MCF 10A (cell line): ENCODE results near the gene AGAP9. TPM values are rescaled to one million over a fixed set of nuclear protein-coding genes. Genes with fewer than 3 reads are reported as not detected.
A peak's percentile ranks its signal among the peaks of the same experiment; 100 is the strongest.
"Not testable (repeated sequence)": the region's sequence is repeated elsewhere in the genome, so short reads cannot be mapped to it uniquely, and the experiment has no call there.

Experiments
- BruUV-seq: library from RNA; stranded (reverse); fragments of 400-500 nt; replicated peaks from 2 replicates; lab custom pipeline; 2021; lab: Mats Ljungman, UMichigan
- CTCF ChIA-PET: fragments of 300-600 bp; sonication (Branson Sonifier 250); formaldehyde crosslinking; extraction: SDS; loops from one replicate; lab custom pipeline; 2021; ENCODE audit warnings: antibody characterized with exemption, inconsistent platforms; lab: Yijun Ruan, JAX
- POLR2A ChIA-PET: fragments of 300-600, 350-650 bp; sonication (Branson Sonifier 250); formaldehyde crosslinking; extraction: SDS; loops from one replicate; lab custom pipeline; 2020; ENCODE audit warnings: antibody characterized with exemption, inconsistent platforms; lab: Yijun Ruan, JAX
- DNase-seq: peaks from one replicate; pipeline ENCODE4 v3.0.0-alpha.2; 2018; ENCODE audit not compliant: unreplicated experiment
- H3K27ac Mint-ChIP-seq: one replicate; pipeline ENCODE4 v1.8.0; 2022; ENCODE audit warnings: mild to moderate bottlenecking, low read depth, mixed read lengths; ENCODE audit not compliant: unreplicated experiment
- H3K27me3 Mint-ChIP-seq: one replicate; pipeline ENCODE4 v1.8.0; 2022; ENCODE audit warnings: mixed read lengths; ENCODE audit not compliant: insufficient read depth, unreplicated experiment
- H3K36me3 Mint-ChIP-seq: one replicate; pipeline ENCODE4 v1.8.0; 2022; ENCODE audit warnings: mild to moderate bottlenecking, moderate library complexity, mixed read lengths; ENCODE audit not compliant: insufficient read depth, unreplicated experiment
- H3K4me1 Mint-ChIP-seq: one replicate; pipeline ENCODE4 v1.8.0; 2022; ENCODE audit warnings: mixed read lengths; ENCODE audit not compliant: insufficient read depth, unreplicated experiment
- H3K4me3 Mint-ChIP-seq: one replicate; pipeline ENCODE4 v1.8.0; 2022; ENCODE audit warnings: mild to moderate bottlenecking, moderate library complexity, mixed read lengths; ENCODE audit not compliant: unreplicated experiment
- H3K9me3 Mint-ChIP-seq: one replicate; pipeline ENCODE4 v1.8.0; 2022; ENCODE audit warnings: mixed read lengths; ENCODE audit not compliant: unreplicated experiment
- intact Hi-C: fragments of 100-400 bp; cut with micrococcal nuclease; formaldehyde crosslinking; loops from 2 replicates; pipeline ENCODE4 v1.14.1; 2022
- total RNA-seq: library from RNA; stranded (reverse); gene quantifications from 2 replicates; pipeline ENCODE4 v1.2.3, GENCODE V29; 2022

Gene AGAP9
- total RNA-seq, 1 experiment from 2014 or later: 15.6 TPM

- BruUV-seq, H3K4me3 Mint-ChIP-seq, H3K27ac Mint-ChIP-seq, H3K36me3 Mint-ChIP-seq, CTCF ChIA-PET, H3K27me3 Mint-ChIP-seq, H3K9me3 Mint-ChIP-seq, intact Hi-C loops, DNase-seq, H3K4me1 Mint-ChIP-seq, POLR2A ChIA-PET: not testable (repeated sequence)
Observed at GRCh38 chr10:47559718-47560308, 36.4 kb upstream of the AGAP9 start.

- CTCF ChIA-PET: interaction anchor here (0.6 kb wide), 1 partner anchor 511 kb away, joined by 3 read pairs; no protein-coding TSS in a partner anchor
- H3K9me3 Mint-ChIP-seq, DNase-seq, H3K36me3 Mint-ChIP-seq, H3K27me3 Mint-ChIP-seq, POLR2A ChIA-PET, H3K4me3 Mint-ChIP-seq, H3K4me1 Mint-ChIP-seq, intact Hi-C loops, BruUV-seq: not testable (repeated sequence)
- peak overlapping the region; percentile 84 for H3K27ac Mint-ChIP-seq
Observed at GRCh38 chr10:47558109-47558508, 34.7 kb upstream of the AGAP9 start.

DNA sequence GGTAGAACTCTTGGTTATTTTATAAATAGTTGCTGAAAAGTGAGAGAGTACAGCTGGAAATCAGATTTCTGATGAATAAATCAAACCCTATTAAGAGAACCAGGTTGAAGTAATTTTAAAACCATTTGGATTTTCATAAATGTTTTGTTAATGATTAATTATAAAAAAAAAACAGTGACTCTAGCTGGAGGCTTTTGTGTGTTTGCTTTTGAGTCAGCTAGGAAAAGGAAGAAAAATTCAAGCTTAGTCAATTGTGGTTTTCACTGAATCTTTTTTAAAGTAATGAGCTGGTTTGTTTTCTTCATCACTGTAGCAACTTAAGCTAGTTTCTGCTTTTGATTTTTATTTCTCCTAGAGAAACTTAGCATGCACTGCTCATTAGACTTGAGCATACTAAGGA, 34.2 kb upstream of the AGAP9 start:
- DNase-seq, BruUV-seq, CTCF ChIA-PET, intact Hi-C loops, H3K27me3 Mint-ChIP-seq, H3K36me3 Mint-ChIP-seq, POLR2A ChIA-PET, H3K4me1 Mint-ChIP-seq, H3K4me3 Mint-ChIP-seq, H3K9me3 Mint-ChIP-seq: not testable (repeated sequence)
- H3K27ac Mint-ChIP-seq: peak overlapping the region; percentile 84

- not testable (repeated sequence) for BruUV-seq, H3K27me3 Mint-ChIP-seq
Observed at GRCh38 chr10:47555334-47555733, 31.9 kb upstream of the AGAP9 start.

DNA sequence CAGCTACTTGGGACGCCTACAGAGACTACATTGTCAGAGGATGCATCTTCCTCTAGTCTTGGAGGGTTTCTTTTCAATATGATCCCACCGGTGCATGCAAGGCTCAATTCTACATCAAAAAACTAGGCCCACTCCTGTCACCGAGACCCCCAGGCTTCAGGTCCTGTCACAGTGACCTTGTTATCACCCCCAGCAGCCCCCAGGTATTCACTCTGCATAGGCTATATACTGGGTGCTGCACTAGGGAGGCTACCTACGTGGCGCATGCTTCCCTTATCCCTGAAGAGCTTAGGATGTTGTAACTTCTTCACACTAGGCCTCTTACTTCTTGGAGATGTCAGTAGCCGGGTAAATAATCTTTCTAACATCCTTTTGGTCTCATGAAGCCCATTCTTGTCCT, 31.1 kb upstream of the AGAP9 start:
- H3K27me3 Mint-ChIP-seq, H3K27ac Mint-ChIP-seq, DNase-seq, H3K9me3 Mint-ChIP-seq, POLR2A ChIA-PET, H3K4me3 Mint-ChIP-seq, CTCF ChIA-PET, H3K36me3 Mint-ChIP-seq, intact Hi-C loops, BruUV-seq, H3K4me1 Mint-ChIP-seq: not testable (repeated sequence)

More at GRCh38 chr10:47555334-47555733, 31.9 kb upstream of the AGAP9 start:
- POLR2A ChIA-PET, H3K36me3 Mint-ChIP-seq, H3K27ac Mint-ChIP-seq, CTCF ChIA-PET, intact Hi-C loops, H3K9me3 Mint-ChIP-seq, H3K4me1 Mint-ChIP-seq, H3K4me3 Mint-ChIP-seq, DNase-seq: not testable (repeated sequence)

DNA sequence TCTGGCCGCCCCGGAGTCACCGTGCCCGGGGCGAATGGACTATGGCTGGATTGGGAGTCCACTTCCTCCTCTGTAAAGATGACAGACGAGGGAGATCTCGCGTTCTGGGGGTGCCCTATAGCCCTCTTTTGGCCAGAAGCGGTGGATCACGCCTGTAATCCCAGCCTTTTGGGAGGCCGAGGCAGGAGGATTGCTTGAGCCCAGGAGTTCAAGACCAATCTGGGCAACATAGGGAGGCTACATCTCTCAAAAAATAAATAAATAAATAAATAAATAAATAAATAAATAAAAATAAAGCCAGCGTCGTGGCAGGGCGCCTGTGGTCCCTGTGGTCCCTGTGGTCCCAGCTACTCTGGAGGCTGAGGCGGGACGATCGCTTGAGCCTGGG, 30.4 kb upstream of the AGAP9 start:
- CTCF ChIA-PET, intact Hi-C loops, H3K36me3 Mint-ChIP-seq, POLR2A ChIA-PET, H3K9me3 Mint-ChIP-seq, H3K4me1 Mint-ChIP-seq, H3K27me3 Mint-ChIP-seq: not testable (repeated sequence)
- BruUV-seq: TSS peak; percentile 79
- DNase-seq: peak; percentile 15
- H3K27ac Mint-ChIP-seq: peak overlapping the region; percentile 94
- H3K4me3 Mint-ChIP-seq: peak overlapping the region; percentile 90

GRCh38 chr10:47553214-47553859, 29.9 kb upstream of the AGAP9 start:
- H3K4me1 Mint-ChIP-seq, intact Hi-C loops, H3K36me3 Mint-ChIP-seq, POLR2A ChIA-PET, H3K9me3 Mint-ChIP-seq, CTCF ChIA-PET, BruUV-seq, H3K27me3 Mint-ChIP-seq: not testable (repeated sequence)
- Mint-ChIP-seq H3K27ac (peak overlapping the region; percentile 94), H3K4me3 (peak overlapping the region; percentile 90)
- DNase-seq: peak; percentile 85

DNA sequence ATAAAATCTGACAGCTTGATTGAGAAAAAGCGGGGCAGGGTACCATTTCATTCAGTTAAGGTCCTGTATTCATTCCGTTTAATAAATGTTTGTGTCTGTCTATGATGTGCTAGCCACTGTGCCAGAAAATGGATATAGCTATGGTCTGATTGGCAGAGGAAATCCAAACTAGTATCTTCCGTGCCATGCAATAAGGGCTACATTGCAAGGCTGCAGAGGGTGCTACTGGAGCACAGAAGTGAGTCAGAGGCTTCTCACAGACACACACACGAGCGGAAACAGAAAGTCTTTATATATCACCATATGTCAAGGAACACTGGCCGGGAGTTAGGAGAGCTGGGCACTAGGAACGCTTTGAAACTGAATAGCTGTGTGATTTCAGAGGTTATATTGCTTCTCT, 29.3 kb upstream of the AGAP9 start:
- POLR2A ChIA-PET, H3K4me1 Mint-ChIP-seq, intact Hi-C loops, H3K27me3 Mint-ChIP-seq, H3K36me3 Mint-ChIP-seq, H3K9me3 Mint-ChIP-seq, CTCF ChIA-PET: not testable (repeated sequence)
- Mint-ChIP-seq H3K4me3 (peak overlapping the region; percentile 90), H3K27ac (peak overlapping the region; percentile 94)
- peak; percentile 66 for DNase-seq
- BruUV-seq: TSS peak; percentile 71

DNA sequence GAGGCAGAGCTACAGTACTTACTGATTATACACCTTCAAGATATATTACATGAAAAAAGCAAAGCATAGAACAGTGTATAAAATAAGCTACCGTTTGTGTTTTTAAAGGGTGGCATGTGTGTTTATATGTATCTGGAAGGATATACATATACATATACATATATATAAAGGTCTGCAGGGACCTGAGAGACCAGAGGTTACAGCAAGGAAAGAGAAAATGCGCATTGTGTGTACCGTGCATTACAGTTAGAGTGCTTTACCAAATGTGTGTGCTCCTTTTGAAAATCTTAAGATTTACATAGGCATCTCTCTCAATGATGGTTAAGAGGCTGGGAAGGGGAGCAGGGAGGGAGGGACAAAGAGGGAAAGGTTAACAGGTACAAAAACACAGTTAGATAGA, 23.8 kb upstream of the AGAP9 start:
- BruUV-seq, intact Hi-C loops, H3K27me3 Mint-ChIP-seq, H3K4me1 Mint-ChIP-seq, DNase-seq, POLR2A ChIA-PET, H3K4me3 Mint-ChIP-seq, CTCF ChIA-PET, H3K9me3 Mint-ChIP-seq, H3K36me3 Mint-ChIP-seq, H3K27ac Mint-ChIP-seq: not testable (repeated sequence)
